ENCODE data around the gene HNRNPR.
"Not testable (repeated sequence)": the region's sequence is repeated elsewhere in the genome, so short reads cannot be mapped to it uniquely, and the experiment has no call there.

HNRNPR gene

DNA sequence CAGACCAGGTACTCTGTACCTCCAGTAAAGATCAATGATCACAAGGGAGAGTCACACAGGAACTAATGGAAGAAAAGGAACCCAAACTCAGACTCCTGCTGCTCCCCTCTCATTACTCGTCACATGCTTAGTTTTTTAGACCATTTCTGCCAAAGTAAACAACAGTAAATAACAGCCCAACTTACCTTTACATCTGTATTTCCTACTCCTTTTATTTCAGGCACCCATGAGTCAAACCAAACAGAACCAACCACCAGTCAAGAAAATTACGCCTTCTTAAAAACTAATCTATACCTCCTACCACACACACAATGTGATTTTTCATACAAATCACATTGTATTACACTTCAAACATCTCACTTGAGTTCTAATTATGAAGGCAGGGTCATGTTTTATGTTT lies 65.4 kb downstream of the HNRNPR start:
- DNase-seq (ENCODE audit: low spot score) = no peak
- in situ Hi-C loops (cut with MboI; ENCODE audit: low pct_unique_long_range_greater_than_20kb, low sequenced_read_pairs, unreplicated experiment) = no loop called here
- TF ChIP-seq CTCF (IDR thresholded peaks at IDR 0.05; ENCODE audit: extremely low read depth, insufficient read depth, missing control alignments) = no peak

GRCh38 chr1:23276531-23276930 lies 67.6 kb downstream of the HNRNPR start:
- TF ChIP-seq CTCF (IDR thresholded peaks at IDR 0.05; ENCODE audit: extremely low read depth, insufficient read depth, missing control alignments) = no peak
- in situ Hi-C loops (cut with MboI; ENCODE audit: low pct_unique_long_range_greater_than_20kb, low sequenced_read_pairs, unreplicated experiment) = no loop called here
- DNase-seq (ENCODE audit: low spot score) = no peak

GRCh38 chr1:23274134-23274505 lies 70.0 kb downstream of the HNRNPR start:
- no peak for TF ChIP-seq CTCF (IDR thresholded peaks at IDR 0.05; ENCODE audit: extremely low read depth, insufficient read depth, missing control alignments)
- no peak for DNase-seq (ENCODE audit: low spot score)
- in situ Hi-C loops (cut with MboI; ENCODE audit: low pct_unique_long_range_greater_than_20kb, low sequenced_read_pairs, unreplicated experiment) = no loop called here

GRCh38 chr1:23273450-23274133 lies 70.5 kb downstream of the HNRNPR start:
- in situ Hi-C loops (cut with MboI; ENCODE audit: low pct_unique_long_range_greater_than_20kb, low sequenced_read_pairs, unreplicated experiment) = no loop called here
- DNase-seq (ENCODE audit: low spot score) = no peak
- no peak for TF ChIP-seq CTCF (IDR thresholded peaks at IDR 0.05; ENCODE audit: extremely low read depth, insufficient read depth, missing control alignments)

- no peak for TF ChIP-seq CTCF (IDR thresholded peaks at IDR 0.05; ENCODE audit: extremely low read depth, insufficient read depth, missing control alignments)
- in situ Hi-C loops (cut with MboI; ENCODE audit: low pct_unique_long_range_greater_than_20kb, low sequenced_read_pairs, unreplicated experiment) = no loop called here
- no peak for DNase-seq (ENCODE audit: low spot score)
Measured at GRCh38 chr1:23263380-23263887, 80.7 kb downstream of the HNRNPR start.

GRCh38 chr1:23258082-23258481 lies 86.0 kb downstream of the HNRNPR start:
- in situ Hi-C loops (cut with MboI; ENCODE audit: low pct_unique_long_range_greater_than_20kb, low sequenced_read_pairs, unreplicated experiment); DNase-seq (ENCODE audit: low spot score): not testable (repeated sequence)

DNA sequence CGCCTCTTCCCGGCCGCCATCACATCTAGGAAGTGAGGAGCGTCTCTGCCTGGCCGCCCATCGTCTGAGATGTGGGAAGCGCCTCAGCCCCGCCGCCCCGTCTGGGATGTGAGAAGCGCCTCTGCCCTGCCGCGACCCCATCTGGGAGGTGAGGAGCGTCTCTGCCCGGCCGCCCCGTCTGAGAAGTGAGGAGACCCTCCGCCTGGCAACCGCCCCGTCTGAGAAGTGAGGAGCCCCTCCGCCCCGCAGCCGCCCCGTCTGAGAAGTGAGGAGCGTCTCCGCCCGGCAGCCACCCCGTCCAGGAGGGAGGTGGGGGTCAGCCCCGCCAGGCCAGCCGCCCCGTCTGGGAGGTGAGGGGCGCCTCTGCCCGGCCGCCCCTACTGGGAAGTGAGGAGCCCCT lies 86.7 kb downstream of the HNRNPR start:
- in situ Hi-C loops (cut with MboI; ENCODE audit: low pct_unique_long_range_greater_than_20kb, low sequenced_read_pairs, unreplicated experiment) = not testable (repeated sequence)

More for the DNA sequence above, 86.7 kb downstream of the HNRNPR start:
- not testable (repeated sequence) for DNase-seq (ENCODE audit: low spot score)
